Neural cell (in vitro differentiated cells): Measurements from ENCODE around the gene HSPB3.

ENCODE experiments used
- CTCF ChIP-seq: fragments of 450-650 bp; IDR thresholded peaks from 2 replicates; pipeline ENCODE4 v1.5.1; 2014; ENCODE audit warnings: antibody characterized with exemption, mild to moderate bottlenecking, moderate library complexity; ENCODE audit not compliant: poor library complexity, severe bottlenecking
- EZH2 ChIP-seq: fragments of 200-600, 300-800 bp; shearing (Covaris generic), sonication (generic); IDR thresholded peaks from 2 replicates; pipeline ENCODE4 v1.6.1; 2014; ENCODE audit warnings: antibody characterized with exemption, low read length, borderline replicate concordance, mild to moderate bottlenecking; ENCODE audit not compliant: insufficient read depth, poor library complexity, severe bottlenecking
- MXI1 ChIP-seq: fragments of 450-650 bp; conservative IDR thresholded peaks from 2 replicates; pipeline ENCODE4 v1.6.1; 2014; ENCODE audit warnings: antibody characterized with exemption, mild to moderate bottlenecking; ENCODE audit not compliant: poor library complexity, severe bottlenecking
- POLR2AphosphoS5 ChIP-seq: IDR thresholded peaks from 2 replicates; pipeline ENCODE4 v1.6.1; 2012
- RAD21 ChIP-seq: fragments of 450-650 bp; conservative IDR thresholded peaks from 2 replicates; pipeline ENCODE4 v1.6.1; 2014; ENCODE audit warnings: antibody characterized with exemption, mild to moderate bottlenecking, moderate library complexity
- SMC3 ChIP-seq: fragments of 450-650 bp; conservative IDR thresholded peaks from 2 replicates; pipeline ENCODE4 v1.6.1; 2014; ENCODE audit warnings: antibody characterized with exemption, mild to moderate bottlenecking, moderate library complexity; ENCODE audit not compliant: poor library complexity
- TAF1 ChIP-seq: IDR thresholded peaks from 2 replicates; pipeline ENCODE4 v1.6.1; 2012; ENCODE audit warnings: low read depth
- TF ChIP-seq, protein P1 (sequence below): IDR thresholded peaks from 2 replicates; pipeline ENCODE4 v1.6.1; 2012; ENCODE audit warnings: borderline replicate concordance

DNA sequence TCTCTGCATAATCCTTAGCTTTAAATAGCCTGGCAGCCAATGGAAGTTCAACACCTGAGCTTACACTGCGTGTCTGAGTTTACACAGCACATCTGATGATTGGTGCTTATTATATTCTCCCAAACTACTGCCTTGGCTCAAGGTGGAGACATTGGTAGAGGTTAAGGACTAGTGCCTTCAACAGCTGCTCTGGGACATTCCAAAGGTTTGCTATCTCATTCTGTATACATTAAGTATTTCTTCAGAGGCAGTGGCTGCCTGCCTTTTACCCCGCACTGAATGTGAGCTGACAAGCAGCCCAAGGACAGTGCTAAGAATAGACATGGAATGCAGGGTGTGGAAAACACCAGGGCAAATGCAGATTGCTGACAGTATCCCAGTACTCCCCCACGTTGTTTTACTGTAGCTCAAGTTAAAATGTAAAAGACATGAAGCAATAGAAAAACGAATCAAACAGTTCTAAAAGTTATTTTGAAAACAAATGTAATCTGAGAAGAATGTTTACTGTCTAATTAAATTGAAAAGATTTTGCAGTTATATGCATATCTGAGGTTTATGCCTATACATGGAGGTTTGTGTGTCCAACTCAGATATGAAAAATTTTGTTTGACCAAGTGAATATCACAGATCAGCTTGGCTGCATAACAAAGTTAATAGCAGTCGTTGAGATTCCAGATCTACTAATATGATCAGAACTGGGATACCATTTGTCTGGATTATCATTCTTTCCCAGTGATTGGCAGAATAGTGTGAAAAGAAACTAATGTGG is 1.8 kb downstream of the HSPB3 start:
- TF ChIP-seq EZH2 (no peak), POLR2AphosphoS5 (no peak), MXI1 (no peak), CTCF (no peak), TAF1 (no peak), SMC3 (no peak), RAD21 (no peak)
- TF ChIP-seq, protein P1, sequence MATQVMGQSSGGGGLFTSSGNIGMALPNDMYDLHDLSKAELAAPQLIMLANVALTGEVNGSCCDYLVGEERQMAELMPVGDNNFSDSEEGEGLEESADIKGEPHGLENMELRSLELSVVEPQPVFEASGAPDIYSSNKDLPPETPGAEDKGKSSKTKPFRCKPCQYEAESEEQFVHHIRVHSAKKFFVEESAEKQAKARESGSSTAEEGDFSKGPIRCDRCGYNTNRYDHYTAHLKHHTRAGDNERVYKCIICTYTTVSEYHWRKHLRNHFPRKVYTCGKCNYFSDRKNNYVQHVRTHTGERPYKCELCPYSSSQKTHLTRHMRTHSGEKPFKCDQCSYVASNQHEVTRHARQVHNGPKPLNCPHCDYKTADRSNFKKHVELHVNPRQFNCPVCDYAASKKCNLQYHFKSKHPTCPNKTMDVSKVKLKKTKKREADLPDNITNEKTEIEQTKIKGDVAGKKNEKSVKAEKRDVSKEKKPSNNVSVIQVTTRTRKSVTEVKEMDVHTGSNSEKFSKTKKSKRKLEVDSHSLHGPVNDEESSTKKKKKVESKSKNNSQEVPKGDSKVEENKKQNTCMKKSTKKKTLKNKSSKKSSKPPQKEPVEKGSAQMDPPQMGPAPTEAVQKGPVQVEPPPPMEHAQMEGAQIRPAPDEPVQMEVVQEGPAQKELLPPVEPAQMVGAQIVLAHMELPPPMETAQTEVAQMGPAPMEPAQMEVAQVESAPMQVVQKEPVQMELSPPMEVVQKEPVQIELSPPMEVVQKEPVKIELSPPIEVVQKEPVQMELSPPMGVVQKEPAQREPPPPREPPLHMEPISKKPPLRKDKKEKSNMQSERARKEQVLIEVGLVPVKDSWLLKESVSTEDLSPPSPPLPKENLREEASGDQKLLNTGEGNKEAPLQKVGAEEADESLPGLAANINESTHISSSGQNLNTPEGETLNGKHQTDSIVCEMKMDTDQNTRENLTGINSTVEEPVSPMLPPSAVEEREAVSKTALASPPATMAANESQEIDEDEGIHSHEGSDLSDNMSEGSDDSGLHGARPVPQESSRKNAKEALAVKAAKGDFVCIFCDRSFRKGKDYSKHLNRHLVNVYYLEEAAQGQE, result no peak
